Liver (tissue), 9 donors: ENCODE results near the gene MSI1. TPM values are rescaled to one million over a fixed set of nuclear protein-coding genes. Genes with fewer than 3 reads are reported as not detected.
"Not testable (repeated sequence)": the region's sequence is repeated elsewhere in the genome, so short reads cannot be mapped to it uniquely, and the experiment has no call there.

Experiments
- DNase-seq: peaks from one replicate; pipeline ENCODE4 v3.0.0-alpha.2; 2017; ENCODE audit warnings: low spot score
- H3K27ac ChIP-seq, 2 donors: one replicate each; pipeline ENCODE4 v1.7.0; 2013; ENCODE audit warnings: inconsistent platforms in 2 of 2, low read length in 2 of 2, control low read depth in 1 of 2, low read depth in 1 of 2, mild to moderate bottlenecking in 1 of 2
- H3K27me3 ChIP-seq, 4 donors: one replicate each; pipeline versions ENCODE4 v1.6.1 to v1.7.0; 2013; ENCODE audit warnings: low read length in 3 of 4, inconsistent platforms in 1 of 4, mild to moderate bottlenecking in 1 of 4, moderate library complexity in 1 of 4; ENCODE audit not compliant: control insufficient read depth in 4 of 4, insufficient read depth in 4 of 4
- H3K36me3 ChIP-seq, 4 donors: one replicate each; pipeline versions ENCODE4 v1.6.1 to v1.7.0; 2013; ENCODE audit warnings: low read length in 3 of 4, mild to moderate bottlenecking in 3 of 4, low read depth in 1 of 4, moderate library complexity in 1 of 4; ENCODE audit not compliant: control insufficient read depth in 4 of 4, insufficient read depth in 3 of 4
- H3K4me1 ChIP-seq, 4 donors: one replicate each; pipeline versions ENCODE4 v1.6.1 to v1.7.0; 2013; ENCODE audit warnings: low read length in 3 of 4, mild to moderate bottlenecking in 3 of 4, moderate library complexity in 1 of 4; ENCODE audit not compliant: control insufficient read depth in 4 of 4, insufficient read depth in 4 of 4
- H3K4me3 ChIP-seq, 3 donors: one replicate each; pipeline versions ENCODE4 v1.6.1 to v1.7.0; 2013; ENCODE audit warnings: low read length in 3 of 3, control low read depth in 1 of 3, low read depth in 1 of 3, mild to moderate bottlenecking in 1 of 3
- H3K9ac ChIP-seq, 2 donors: one replicate each; pipeline ENCODE4 v1.7.0; 2013; ENCODE audit warnings: low read length in 2 of 2, mild to moderate bottlenecking in 2 of 2, moderate library complexity in 2 of 2, control low read depth in 1 of 2, low read depth in 1 of 2
- H3K9me3 ChIP-seq, 4 donors: one replicate each; pipeline versions ENCODE4 v1.6.1 to v1.7.0; 2013; ENCODE audit warnings: low read length in 3 of 4; ENCODE audit not compliant: control insufficient read depth in 4 of 4
- ATF3 ChIP-seq: IDR thresholded peaks from 2 replicates; pipeline ENCODE4 v1.6.1; 2016; ENCODE audit warnings: antibody characterized with exemption
- CTCF ChIP-seq: fragments of 150-350 bp; IDR thresholded peaks from 2 replicates; pipeline ENCODE4 v1.5.1; 2017; ENCODE audit warnings: improper control_type of control experiment, low read depth, low read length; ENCODE audit not compliant: missing input control
- FOXA1 ChIP-seq: IDR thresholded peaks from 2 replicates; pipeline ENCODE4 v1.6.1; 2016; ENCODE audit warnings: antibody characterized with exemption
- FOXA2 ChIP-seq: IDR thresholded peaks from 2 replicates; pipeline ENCODE4 v1.6.1; 2016; ENCODE audit warnings: antibody characterized with exemption
- GABPA ChIP-seq, 2 donors: IDR thresholded peaks in 1 of 2; conservative IDR thresholded peaks in 1 of 2; 2 replicates each; pipeline ENCODE4 v1.6.1; 2016; ENCODE audit warnings: antibody characterized with exemption in 2 of 2, mild to moderate bottlenecking in 1 of 2, moderate library complexity in 1 of 2
- HNF4A ChIP-seq, 2 donors: conservative IDR thresholded peaks; 2 replicates each; pipeline ENCODE4 v1.6.1; 2016; ENCODE audit warnings: antibody characterized with exemption in 2 of 2, mild to moderate bottlenecking in 2 of 2
- MAX ChIP-seq: IDR thresholded peaks from 2 replicates; pipeline ENCODE4 v1.6.1; 2016; ENCODE audit warnings: antibody characterized with exemption
- NR2F2 ChIP-seq: IDR thresholded peaks from 2 replicates; pipeline ENCODE4 v1.6.1; 2016; ENCODE audit warnings: antibody characterized with exemption
- RAD21 ChIP-seq, 2 donors: IDR thresholded peaks; 2 replicates each; pipeline ENCODE4 v1.6.1; 2016; ENCODE audit warnings: antibody characterized with exemption in 2 of 2, mild to moderate bottlenecking in 2 of 2
- REST ChIP-seq: IDR thresholded peaks from 2 replicates; pipeline ENCODE4 v1.6.1; 2016; ENCODE audit warnings: antibody characterized with exemption, mild to moderate bottlenecking
- SP1 ChIP-seq: IDR thresholded peaks from 2 replicates; pipeline ENCODE4 v1.6.1; 2018; ENCODE audit warnings: antibody characterized with exemption, mild to moderate bottlenecking
- YY1 ChIP-seq: IDR thresholded peaks from 2 replicates; pipeline ENCODE4 v1.6.1; 2016; ENCODE audit warnings: antibody characterized with exemption, mild to moderate bottlenecking
- ZBTB33 ChIP-seq: IDR thresholded peaks from 2 replicates; pipeline ENCODE4 v1.6.1; 2016; ENCODE audit warnings: antibody characterized with exemption
- WGBS: extraction: QIAGEN DNeasy Blood & Tissue Kit; methylation state at CpG from one replicate; pipeline ENCODE4 v1.1.7; 2013; 5-methylcytosine and 5-hydroxymethylcytosine counted together
- polyA plus RNA-seq, 2 donors: library from polyadenylated mRNA; stranded (reverse) in 1 of 2; unstranded in 1 of 2; fragments of 200-250 nt in 1 of 2; fragments of >200 nt in 1 of 2; fragmentation: Nextera tagmentation in 1 of 2; extraction: Ambion mirVana in 1 of 2; gene quantifications; one replicate each; pipeline versions ENCODE4 v1.2.1 to v1.2.3, GENCODE V29; 2013 to 2015
- total RNA-seq, 2 donors: library from RNA; depleted of rRNA; stranded (reverse); fragments of >200 nt; gene quantifications; one replicate each; pipeline ENCODE4 v1.2.3, GENCODE V29; 2014
- donor health status: healthy.
- donor health status: healthy.
- donor health status: healthy.
- donor health status: healthy.
- donor health status: healthy.

MSI1 gene
- total and polyA plus RNA-seq, 4 donors, result 0.13 to 1.2 TPM; not detected in 2

GRCh38 chr12:120337730-120338129, 31.2 kb downstream of the MSI1 start:
- no peak overlapping the region for H3K9ac ChIP-seq
- no peaks in the 10 kb centered on the region for H3K27me3 ChIP-seq
- peaks cover 0 to 14% (median 11%) of the 10 kb centered on the region in 4 donors for H3K4me1 ChIP-seq
- no peak for DNase-seq
- no peaks in the 10 kb centered on the region for H3K36me3 ChIP-seq
- WGBS, result 91% methylated on average over 2 of the region's 2 CpGs
- TF ChIP-seq YY1, result no peak
- no peak overlapping the region for H3K4me3 ChIP-seq
- H3K27ac ChIP-seq, result no peak overlapping the region
- H3K9me3 ChIP-seq, result no peaks in the 10 kb centered on the region

GRCh38 chr12:120336392-120336791, 32.6 kb downstream of the MSI1 start:
- H3K27ac ChIP-seq, H3K9me3 ChIP-seq, H3K9ac ChIP-seq, H3K4me3 ChIP-seq, H3K4me1 ChIP-seq, H3K27me3 ChIP-seq, H3K36me3 ChIP-seq, DNase-seq: not testable (repeated sequence)
- WGBS, result 92% methylated on average over 2 of the region's 2 CpGs

- TF ChIP-seq RAD21 (IDR thresholded peaks at IDR 0.05) (peak; percentile 74 to 82), CTCF (peak; percentile 59), HNF4A (conservative IDR thresholded peaks at IDR 0.05) (peak in 1 of 2 donors; percentile 41)
- not testable (repeated sequence) for H3K27me3 ChIP-seq, H3K27ac ChIP-seq, H3K4me3 ChIP-seq, H3K4me1 ChIP-seq, H3K9ac ChIP-seq, H3K36me3 ChIP-seq, DNase-seq, H3K9me3 ChIP-seq
- WGBS, result 21% methylated on average over 12 of the region's 12 CpGs
These were observed 33.5 kb downstream of the MSI1 start for GRCh38 chr12:120335447-120335846.

GRCh38 chr12:120332523-120332922, 36.4 kb downstream of the MSI1 start:
- peaks cover 0 to 11% (median 5%) of the 10 kb centered on the region in 4 donors for H3K4me1 ChIP-seq
- H3K27ac ChIP-seq, result no peak overlapping the region
- H3K9ac ChIP-seq, result no peak overlapping the region
- DNase-seq, result no peak
- no peak overlapping the region for H3K4me3 ChIP-seq
- no peaks in the 10 kb centered on the region for H3K27me3 ChIP-seq
- H3K9me3 ChIP-seq, result no peaks in the 10 kb centered on the region
- 91% methylated on average over 7 of the region's 7 CpGs for WGBS
- H3K36me3 ChIP-seq, result no peaks in the 10 kb centered on the region
- TF ChIP-seq NR2F2 (no peak), HNF4A (conservative IDR thresholded peaks at IDR 0.05) (no peak), RAD21 (IDR thresholded peaks at IDR 0.05) (no peak), FOXA1 (no peak), REST (no peak), MAX (no peak), ZBTB33 (no peak), GABPA (IDR thresholded peaks at IDR 0.05 in 1 of 2, conservative IDR thresholded peaks at IDR 0.05 in 1 of 2) (no peak), YY1 (no peak), FOXA2 (no peak), SP1 (no peak), ATF3 (no peak), CTCF (no peak)
